ENCODE results near the gene RMI2. TPM values are rescaled to one million over a fixed set of nuclear protein-coding genes. Genes with fewer than 3 reads are reported as not detected.

The RMI2 gene
- total RNA-seq, 1 donor from 2014 or later = 32.5 TPM

DNA sequence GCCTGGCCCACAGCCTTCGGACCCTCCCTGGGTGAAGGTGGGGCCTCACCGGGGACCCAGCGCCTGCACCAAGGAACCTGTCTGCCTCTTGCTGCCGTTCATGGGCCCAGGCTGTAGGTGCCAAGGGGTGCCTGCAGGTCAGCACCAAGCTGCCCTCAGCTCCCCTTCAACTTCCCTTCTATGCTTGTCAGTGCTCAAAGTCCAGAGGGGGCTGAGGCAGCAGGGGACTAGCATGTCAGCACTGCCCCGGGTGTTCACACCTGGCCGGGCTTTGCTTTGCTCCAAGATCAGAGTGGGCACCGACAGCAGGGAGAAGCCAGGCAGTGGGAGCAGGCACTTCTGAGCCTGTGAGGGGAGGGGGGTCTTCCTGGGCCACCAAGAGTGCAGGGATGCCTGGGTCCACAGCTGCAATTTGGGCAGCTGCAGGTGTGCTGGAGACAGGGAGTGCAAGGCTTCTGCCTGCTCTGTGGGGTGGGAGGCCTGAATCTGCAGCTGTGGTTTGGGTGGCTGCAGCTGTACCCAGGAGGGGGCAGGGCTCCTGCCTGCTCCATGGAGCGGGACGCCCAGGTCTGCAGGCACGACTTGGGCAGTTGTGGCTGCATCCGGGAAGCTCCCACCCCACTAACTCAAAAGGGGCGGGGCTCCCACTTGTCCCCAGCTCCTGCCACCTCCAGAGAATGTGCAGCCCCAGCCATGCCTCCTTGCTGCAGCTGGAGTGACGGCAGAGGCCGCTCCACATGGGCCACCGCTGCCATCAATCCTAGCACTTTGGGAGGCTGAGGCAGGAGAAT lies 36.6 kb upstream of the RMI2 start:
- H3K36me3 Mint-ChIP-seq (ENCODE audit: insufficient read depth) = no peaks in the 10 kb centered on the region
- DNase-seq (ENCODE audit: low spot score, unreplicated experiment) = no peak
- H3K4me3 Mint-ChIP-seq (ENCODE audit: low read depth) = no peak overlapping the region
- H3K9me3 Mint-ChIP-seq (ENCODE audit: low read depth) = no peaks in the 10 kb centered on the region
- H3K27ac Mint-ChIP-seq = no peak overlapping the region
- peaks cover 7% of the 10 kb centered on the region for H3K4me1 Mint-ChIP-seq (ENCODE audit: low read depth)
- no peak for TF ChIP-seq CTCF (IDR thresholded peaks at IDR 0.05; ENCODE audit: unreplicated experiment)
- H3K27me3 Mint-ChIP-seq = peaks cover 5% of the 10 kb centered on the region

GRCh38 chr16:11309895-11310633 lies 35.2 kb upstream of the RMI2 start:
- no peak for TF ChIP-seq CTCF (IDR thresholded peaks at IDR 0.05; ENCODE audit: unreplicated experiment)

DNA sequence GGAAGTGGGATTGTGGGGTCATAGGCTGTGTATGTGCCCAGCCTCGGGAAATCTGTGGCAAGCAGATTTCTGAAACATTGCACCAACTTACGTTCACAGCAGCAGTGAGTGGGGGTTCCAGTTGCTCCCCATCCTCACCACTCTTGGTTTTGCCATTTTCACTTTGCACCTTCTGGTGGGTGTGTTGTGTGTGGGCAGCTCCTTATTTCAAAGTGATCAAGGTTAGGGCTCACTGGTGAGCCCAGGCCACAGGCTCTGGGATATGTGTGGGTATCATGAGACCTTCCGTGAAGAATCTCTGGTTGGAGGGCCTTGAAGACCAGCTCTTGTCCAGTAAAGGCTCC lies 34.7 kb upstream of the RMI2 start:
- Mint-ChIP-seq H3K27ac (no peak overlapping the region), H3K4me3 (ENCODE audit: low read depth) (no peak overlapping the region), H3K27me3 (peaks cover 5% of the 10 kb centered on the region), H3K9me3 (ENCODE audit: low read depth) (no peaks in the 10 kb centered on the region), H3K36me3 (ENCODE audit: insufficient read depth) (no peaks in the 10 kb centered on the region), H3K4me1 (ENCODE audit: low read depth) (peaks cover 10% of the 10 kb centered on the region)
- TF ChIP-seq CTCF (IDR thresholded peaks at IDR 0.05; ENCODE audit: unreplicated experiment) = no peak
- no peak for DNase-seq (ENCODE audit: low spot score, unreplicated experiment)

More at GRCh38 chr16:11309895-11310633, 35.2 kb upstream of the RMI2 start:
- no peaks in the 10 kb centered on the region for H3K9me3 Mint-ChIP-seq (ENCODE audit: low read depth)
- H3K27me3 Mint-ChIP-seq = peaks cover 5% of the 10 kb centered on the region
- H3K4me1 Mint-ChIP-seq (ENCODE audit: low read depth) = peaks cover 10% of the 10 kb centered on the region
- no peak overlapping the region for H3K4me3 Mint-ChIP-seq (ENCODE audit: low read depth)
- H3K27ac Mint-ChIP-seq = peak overlapping the region; percentile 11
- no peaks in the 10 kb centered on the region for H3K36me3 Mint-ChIP-seq (ENCODE audit: insufficient read depth)
- DNase-seq (ENCODE audit: low spot score, unreplicated experiment) = no peak

GRCh38 chr16:11310997-11311561 lies 34.2 kb upstream of the RMI2 start:
- peaks cover 7% of the 10 kb centered on the region for H3K27me3 Mint-ChIP-seq
- H3K27ac Mint-ChIP-seq = no peak overlapping the region
- no peak overlapping the region for H3K4me3 Mint-ChIP-seq (ENCODE audit: low read depth)
- no peak for DNase-seq (ENCODE audit: low spot score, unreplicated experiment)
- no peaks in the 10 kb centered on the region for H3K9me3 Mint-ChIP-seq (ENCODE audit: low read depth)
- H3K4me1 Mint-ChIP-seq (ENCODE audit: low read depth) = peaks cover 12% of the 10 kb centered on the region
- H3K36me3 Mint-ChIP-seq (ENCODE audit: insufficient read depth) = no peaks in the 10 kb centered on the region
- TF ChIP-seq CTCF (IDR thresholded peaks at IDR 0.05; ENCODE audit: unreplicated experiment) = no peak

DNA sequence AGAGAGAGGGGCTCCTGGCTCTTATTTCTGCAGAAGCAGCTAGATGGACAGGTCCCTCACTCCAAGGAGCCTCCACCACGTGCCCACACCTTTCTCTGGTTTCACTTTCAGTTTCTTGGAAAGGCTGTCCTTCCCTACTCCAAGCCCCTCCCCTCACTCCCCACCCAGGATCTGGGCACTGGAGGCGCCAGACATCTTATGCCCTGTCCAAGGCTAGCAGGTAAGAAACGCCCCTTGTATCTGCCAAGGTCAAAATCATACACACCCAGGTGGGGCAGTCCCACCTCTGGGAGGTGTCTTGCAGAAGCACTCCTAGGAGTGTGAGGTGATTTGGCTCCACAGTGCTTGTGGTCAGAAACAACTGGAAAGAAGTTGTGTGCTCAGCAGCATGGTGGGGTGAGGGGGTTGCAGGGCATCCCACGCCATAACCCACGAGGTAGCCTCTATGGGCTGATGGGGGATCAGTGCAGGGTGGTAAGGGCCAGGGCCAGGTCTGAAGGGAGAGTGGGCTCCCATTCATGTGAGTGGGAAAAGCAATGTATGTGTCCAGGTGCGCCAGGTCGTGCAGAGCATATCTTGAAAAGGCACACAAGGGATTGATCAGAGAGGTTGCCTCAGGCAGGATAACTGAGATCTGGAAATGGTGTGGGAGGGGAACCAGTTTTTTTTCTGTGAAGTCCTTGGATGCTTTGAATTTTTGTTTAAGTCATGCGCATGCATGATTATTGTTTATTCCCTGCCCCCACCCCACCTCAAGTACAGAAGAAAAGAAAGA lies 32.4 kb upstream of the RMI2 start:
- Mint-ChIP-seq H3K36me3 (ENCODE audit: insufficient read depth) (no peaks in the 10 kb centered on the region), H3K27me3 (peaks cover 14% of the 10 kb centered on the region), H3K27ac (peak overlapping the region; percentile 13), H3K4me3 (ENCODE audit: low read depth) (no peak overlapping the region), H3K4me1 (ENCODE audit: low read depth) (peaks cover 13% of the 10 kb centered on the region), H3K9me3 (ENCODE audit: low read depth) (no peaks in the 10 kb centered on the region)
- TF ChIP-seq CTCF (IDR thresholded peaks at IDR 0.05; ENCODE audit: unreplicated experiment) = no peak
- DNase-seq (ENCODE audit: low spot score, unreplicated experiment) = no peak

Measured in progenitor cell of endocrine pancreas (in vitro differentiated cells).